GM23338 (cell line): Measurements from ENCODE around the gene TSHZ2. TPM values are rescaled to one million over a fixed set of nuclear protein-coding genes. Genes with fewer than 3 reads are reported as not detected.

Source experiments
- ATAC-seq: fragments of 200-7000 bp; cut with Tn5 transposase; 3 replicates; pipeline ENCODE4 v1.9.1; 2020
- DNase-seq: peaks from one replicate; pipeline ENCODE4 v3.0.0-alpha.2; 2015; ENCODE audit warnings: low spot score
- H2AFZ ChIP-seq: fragments of 200-600 bp; sonication (generic); 2 replicates; pipeline ENCODE4 v1.8.0; 2016; ENCODE audit warnings: antibody characterized with exemption, mild to moderate bottlenecking, moderate library complexity
- H3F3A ChIP-seq: fragments of 200-600 bp; sonication (generic); replicated peaks from 2 replicates; pipeline ENCODE4 v1.8.0; 2017; ENCODE audit warnings: antibody characterized with exemption, mixed run types, low read depth
- H3K27ac ChIP-seq: fragments of 200-600 bp; sonication (generic); 2 replicates; pipeline ENCODE4 v1.6.1; 2016; ENCODE audit warnings: low read depth
- H3K27me3 ChIP-seq: fragments of 200-600 bp; sonication (generic); 2 replicates; pipeline ENCODE4 v1.8.0; 2016; ENCODE audit warnings: mild to moderate bottlenecking, mixed run types, moderate library complexity; ENCODE audit not compliant: insufficient read depth
- H3K36me3 ChIP-seq: fragments of 200-600 bp; sonication (generic); 2 replicates; pipeline ENCODE4 v1.8.0; 2016; ENCODE audit warnings: mild to moderate bottlenecking; ENCODE audit not compliant: insufficient read depth
- H3K4me1 ChIP-seq: fragments of 200-600 bp; sonication (generic); 2 replicates; pipeline ENCODE4 v1.8.0; 2016; ENCODE audit warnings: mild to moderate bottlenecking, moderate library complexity; ENCODE audit not compliant: insufficient read depth
- H3K4me2 ChIP-seq: fragments of 200-600 bp; sonication (generic); 2 replicates; pipeline ENCODE4 v1.7.1; 2017; ENCODE audit warnings: mixed run types
- H3K4me3 ChIP-seq: fragments of 200-600 bp; sonication (generic); 2 replicates; pipeline ENCODE4 v1.6.1; 2016; ENCODE audit warnings: mixed run types
- H3K79me2 ChIP-seq: fragments of 200-600 bp; sonication (generic); replicated peaks from 2 replicates; pipeline ENCODE4 v1.8.0; 2017; ENCODE audit warnings: mild to moderate bottlenecking; ENCODE audit not compliant: insufficient read depth
- H3K9me2 ChIP-seq: fragments of 200-600 bp; sonication (generic); 2 replicates; pipeline ENCODE4 v1.8.0; 2017; ENCODE audit not compliant: insufficient read depth
- H4K20me1 ChIP-seq: fragments of 200-600 bp; sonication (generic); replicated peaks from 2 replicates; pipeline ENCODE4 v1.8.0; 2017; ENCODE audit warnings: mild to moderate bottlenecking; ENCODE audit not compliant: insufficient read depth
- H3K27ac Mint-ChIP-seq: 2 replicates; pipeline ENCODE4 v1.8.0; 2020; ENCODE audit warnings: inconsistent platforms, mild to moderate bottlenecking, moderate library complexity, mixed read lengths
- H3K27me3 Mint-ChIP-seq: 3 replicates; pipeline ENCODE4 v1.8.0; 2022; ENCODE audit warnings: low read depth, mild to moderate bottlenecking, moderate library complexity, mixed read lengths, inconsistent platforms; ENCODE audit not compliant: insufficient read depth, poor library complexity
- H3K36me3 Mint-ChIP-seq: 3 replicates; pipeline ENCODE4 v1.8.0; 2021; ENCODE audit warnings: low read depth, mild to moderate bottlenecking, inconsistent platforms, moderate library complexity, mixed read lengths
- H3K4me1 Mint-ChIP-seq: 3 replicates; pipeline ENCODE4 v1.8.0; 2020; ENCODE audit warnings: mild to moderate bottlenecking, inconsistent platforms, mixed read lengths
- H3K4me3 Mint-ChIP-seq: 3 replicates; pipeline ENCODE4 v1.8.0; 2021; ENCODE audit warnings: moderate library complexity, mild to moderate bottlenecking, inconsistent platforms, mixed read lengths
- H3K9me3 Mint-ChIP-seq: 3 replicates; pipeline ENCODE4 v1.8.0; 2020; ENCODE audit warnings: moderate library complexity, mild to moderate bottlenecking, inconsistent platforms, mixed read lengths
- CREB1 ChIP-seq: fragments of 250-450 bp; sonication (Bioruptor Pico); IDR thresholded peaks from 2 replicates; pipeline ENCODE4 v1.5.0; 2020; ENCODE audit warnings: low read depth, mild to moderate bottlenecking, moderate library complexity
- CTCF ChIP-seq, 2 experiments: fragments of 200-600 bp in 1 of 2; sonication (generic) in 1 of 2; conservative IDR thresholded peaks; 2 replicates each; pipeline versions ENCODE4 v1.5.1 to v1.6.1; 2016 to 2017; ENCODE audit warnings: antibody characterized with exemption in 2 of 2, low read depth in 2 of 2, mild to moderate bottlenecking in 2 of 2, moderate library complexity in 1 of 2
- ETS1 ChIP-seq: IDR thresholded peaks from 2 replicates; pipeline ENCODE4 v1.6.1; 2016; ENCODE audit warnings: antibody characterized with exemption
- EZH2 ChIP-seq: fragments of 200-600 bp; sonication (generic); IDR thresholded peaks from one replicate; pipeline ENCODE4 v1.8.0; 2017; ENCODE audit warnings: antibody characterized with exemption, mild to moderate bottlenecking, low read depth; ENCODE audit not compliant: unreplicated experiment
- EZH2phosphoT487 ChIP-seq: fragments of 200-600 bp; sonication (generic); IDR thresholded peaks from one replicate; pipeline ENCODE4 v1.8.1; 2018; ENCODE audit warnings: antibody characterized with exemption; ENCODE audit not compliant: unreplicated experiment
- JUNB ChIP-seq: IDR thresholded peaks from one replicate; pipeline ENCODE4 v1.6.1; 2016; ENCODE audit warnings: antibody characterized with exemption; ENCODE audit not compliant: unreplicated experiment
- NANOG ChIP-seq: IDR thresholded peaks from 2 replicates; pipeline ENCODE4 v1.6.1; 2016; ENCODE audit warnings: antibody characterized with exemption, borderline replicate concordance
- POLR2AphosphoS5 ChIP-seq: IDR thresholded peaks from 2 replicates; pipeline ENCODE4 v1.6.1; 2016; ENCODE audit warnings: antibody characterized with exemption, low read depth
- REST ChIP-seq: IDR thresholded peaks from one replicate; pipeline ENCODE4 v1.6.1; 2018; ENCODE audit warnings: antibody characterized with exemption; ENCODE audit not compliant: unreplicated experiment
- STAT1 ChIP-seq: IDR thresholded peaks from one replicate; pipeline ENCODE4 v1.6.1; 2016; ENCODE audit warnings: antibody characterized with exemption; ENCODE audit not compliant: unreplicated experiment
- ZNF114 ChIP-seq: fragments of 250-450 bp; sonication (Bioruptor Pico); IDR thresholded peaks from 2 replicates; pipeline ENCODE4 v1.5.0; 2020; ENCODE audit warnings: mild to moderate bottlenecking, moderate library complexity
- ZNF331 ChIP-seq: fragments of 250-450 bp; sonication (Bioruptor Pico); IDR thresholded peaks from 2 replicates; pipeline ENCODE4 v1.5.0; 2020; ENCODE audit warnings: low read depth, mild to moderate bottlenecking, moderate library complexity
- ZNF462 ChIP-seq: fragments of 250-450 bp; sonication (Bioruptor Pico); IDR thresholded peaks from 2 replicates; pipeline ENCODE4 v1.5.0; 2020; ENCODE audit warnings: mild to moderate bottlenecking, moderate library complexity
- polyA plus RNA-seq: library from polyadenylated mRNA; unstranded; fragments of >200 nt; fragmentation: Nextera tagmentation; extraction: Ambion mirVana; gene quantifications from 2 replicates; pipeline ENCODE4 v1.2.1, GENCODE V29; 2016
- total RNA-seq: library from RNA; depleted of rRNA; stranded (reverse); fragments of >200 nt; shearing (Covaris generic); gene quantifications from 2 replicates; pipeline ENCODE4 v1.2.3, GENCODE V29; 2014

The TSHZ2 gene
- total and polyA plus RNA-seq, 2 experiments from 2014 or later: 0.49 to 1.3 TPM

GRCh38 chr20:53164072-53164471 is 191.9 kb downstream of the TSHZ2 start:
- Histone ChIP-seq H3K4me1 (peaks cover 7% of the 10 kb centered on the region), H3K27me3 (no peaks in the 10 kb centered on the region), H3K4me2 (no peak overlapping the region), H3K4me3 (no peak overlapping the region), H3K9me2 (no peaks in the 10 kb centered on the region), H2AFZ (no peak overlapping the region), H3K79me2 (no peaks in the 10 kb centered on the region), H3K36me3 (no peaks in the 10 kb centered on the region), H3F3A (no peaks in the 10 kb centered on the region), H3K27ac (no peak overlapping the region), H4K20me1 (no peaks in the 10 kb centered on the region)
- no peak overlapping the region for H3K4me3 Mint-ChIP-seq
- TF ChIP-seq JUNB: no peak
- TF ChIP-seq CREB1 (CRISPR knock-in tag): no peak
- no peak for TF ChIP-seq STAT1
- TF ChIP-seq ZNF114: no peak
- no peak for TF ChIP-seq POLR2AphosphoS5
- TF ChIP-seq ETS1: no peak
- TF ChIP-seq ZNF462: no peak
- TF ChIP-seq EZH2phosphoT487: no peak
- no peak for TF ChIP-seq NANOG
- TF ChIP-seq ZNF331 (CRISPR knock-in tag): no peak
- TF ChIP-seq EZH2: no peak
- no peak for TF ChIP-seq CTCF (conservative IDR thresholded peaks at IDR 0.05; ENCODE audit: low read depth in 2 of 2)
- no peak for TF ChIP-seq REST
- H3K9me3 Mint-ChIP-seq: no peaks in the 10 kb centered on the region
- H3K27me3 Mint-ChIP-seq: peaks cover 1% of the 10 kb centered on the region
- no peak overlapping the region for H3K27ac Mint-ChIP-seq
- H3K4me1 Mint-ChIP-seq: peaks cover 10% of the 10 kb centered on the region
- no peaks in the 10 kb centered on the region for H3K36me3 Mint-ChIP-seq
- DNase-seq: no peak
- ATAC-seq: no peak
